DMS153 treated with DMSO at 0.1 percent for 48 hours (cell line): ENCODE results near the gene KCNK2.

ENCODE experiments used
- DNase-seq: peaks from one replicate; lab custom pipeline; 2025; ENCODE audit not compliant: unreplicated experiment; lab: John Stamatoyannopoulos, UW

KCNK2 gene

GRCh38 chr1:215250913-215251312, 168.4 kb downstream of the KCNK2 start:
- no peak for DNase-seq

DNA sequence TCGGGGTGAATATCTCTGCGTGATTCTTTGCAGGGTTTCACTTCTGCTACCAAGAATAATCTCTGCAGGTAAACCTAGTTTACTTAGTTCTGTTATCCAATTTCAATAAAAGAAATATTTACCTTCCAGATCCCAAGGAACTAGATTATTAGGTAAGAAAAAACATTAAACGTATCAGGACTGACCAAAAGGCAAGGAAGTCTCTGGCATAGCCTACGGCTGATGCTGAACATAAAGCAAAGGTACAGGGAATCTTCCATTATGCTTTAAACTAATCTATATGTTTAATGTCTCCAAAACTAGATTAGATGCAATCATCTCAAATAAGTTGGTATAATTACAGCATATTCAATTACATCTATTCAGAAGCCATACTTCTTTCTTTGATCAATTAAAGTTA, 168.9 kb downstream of the KCNK2 start:
- DNase-seq = no peak

GRCh38 chr1:215252164-215252563, 169.6 kb downstream of the KCNK2 start:
- DNase-seq = no peak

- DNase-seq = no peak
Measured at GRCh38 chr1:215256936-215257679, 174.6 kb downstream of the KCNK2 start.

- no peak for DNase-seq
Measured at GRCh38 chr1:215260711-215261110, 178.2 kb downstream of the KCNK2 start.

DNA sequence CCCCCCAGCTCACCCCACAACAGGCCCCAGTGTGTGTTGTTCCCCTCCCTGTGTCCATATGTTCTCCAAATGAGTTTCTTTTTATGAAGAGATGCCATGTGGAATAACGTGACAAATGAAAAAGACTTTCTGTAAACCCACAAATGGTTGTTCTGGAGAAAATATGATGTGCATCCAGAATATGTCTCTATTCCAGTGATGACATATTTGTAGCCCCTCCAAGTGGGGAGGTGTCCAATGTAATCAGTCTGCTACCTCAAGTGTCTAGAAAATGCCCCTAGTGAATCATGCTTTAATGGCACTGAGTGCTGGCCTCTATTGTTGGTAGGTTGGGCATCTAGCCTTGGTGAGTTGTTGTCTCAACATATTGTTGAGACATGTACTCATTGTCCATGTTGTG, 179.6 kb downstream of the KCNK2 start:
- no peak for DNase-seq

DNA sequence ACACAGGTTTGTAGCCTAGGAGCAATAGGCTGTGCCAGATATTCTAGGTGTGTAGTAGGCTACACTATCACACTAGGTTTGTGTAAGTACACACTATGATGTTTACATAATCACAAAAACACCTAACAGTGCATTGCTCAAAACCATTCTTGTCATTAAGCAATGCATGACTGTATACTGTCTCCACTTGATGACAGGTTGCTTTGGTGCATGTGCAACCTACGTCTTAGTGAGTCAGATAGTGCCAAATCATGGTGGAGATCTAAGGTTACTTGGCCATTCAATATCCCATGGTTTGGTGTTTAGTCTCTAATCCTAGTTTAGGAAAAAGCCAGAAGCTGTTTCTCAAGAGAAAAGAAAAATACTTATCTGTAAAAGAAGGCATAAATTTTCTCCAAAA, 181.1 kb downstream of the KCNK2 start:
- no peak for DNase-seq

DNA sequence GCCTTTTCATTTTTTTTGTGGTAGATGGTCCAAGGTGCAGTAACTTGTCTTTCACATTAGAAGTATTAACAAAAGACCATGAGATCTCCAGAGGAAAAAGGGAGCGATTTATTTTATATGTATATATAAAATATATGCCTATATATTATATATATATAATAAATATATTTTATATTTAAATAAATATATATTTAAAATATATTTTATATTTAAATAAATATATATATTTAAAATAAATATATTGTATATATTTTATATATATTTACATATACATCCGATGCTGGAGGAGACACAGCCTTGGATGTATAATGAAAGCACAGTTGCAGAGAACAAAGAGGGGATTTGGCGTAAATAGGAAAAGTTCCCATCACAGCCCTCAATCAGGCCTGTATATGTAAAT, 182.1 kb downstream of the KCNK2 start:
- DNase-seq = no peak

- no peak for DNase-seq
Measured at GRCh38 chr1:215267495-215267894, 185.0 kb downstream of the KCNK2 start.

DNA sequence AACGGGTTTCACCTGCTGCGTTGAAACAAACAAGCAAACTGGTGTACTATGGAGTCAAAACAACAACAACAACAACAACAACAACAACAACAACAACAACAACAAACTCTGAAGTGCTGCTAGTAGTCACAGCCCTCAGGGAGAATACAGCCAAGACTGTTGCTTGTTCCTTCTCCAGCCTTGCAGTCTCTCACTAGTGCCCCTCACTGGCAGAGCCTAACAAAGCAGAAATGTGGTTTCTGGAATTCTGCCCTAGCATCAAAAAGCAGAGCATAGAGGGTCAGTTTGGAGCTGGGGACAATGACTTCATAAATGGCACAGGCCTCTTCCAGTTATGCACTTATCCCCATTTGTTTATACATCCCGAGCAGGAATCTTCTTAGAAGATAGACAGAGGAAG, 187.4 kb downstream of the KCNK2 start:
- DNase-seq = no peak

- DNase-seq = no peak
Measured at GRCh38 chr1:215273838-215274516, 191.4 kb downstream of the KCNK2 start.

DNA sequence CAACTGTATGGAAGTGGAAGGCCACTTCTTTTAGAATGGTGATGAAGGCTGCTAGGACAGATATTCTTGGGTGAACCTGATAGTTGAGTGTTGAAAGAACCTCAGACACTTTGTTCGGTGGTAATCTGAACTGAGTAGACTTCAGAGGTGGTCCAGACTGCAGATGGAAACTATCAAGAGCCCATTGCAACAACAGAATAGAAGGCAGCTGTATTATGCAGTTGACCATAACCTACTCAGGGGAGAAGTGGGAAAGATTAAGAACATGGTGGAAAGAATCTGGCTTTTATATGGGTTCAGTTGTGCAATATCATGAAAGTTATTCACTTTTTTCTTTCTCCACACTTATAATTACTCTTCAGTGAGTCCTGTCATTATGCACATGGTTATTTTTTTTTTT, 194.0 kb downstream of the KCNK2 start:
- DNase-seq = no peak

DNA sequence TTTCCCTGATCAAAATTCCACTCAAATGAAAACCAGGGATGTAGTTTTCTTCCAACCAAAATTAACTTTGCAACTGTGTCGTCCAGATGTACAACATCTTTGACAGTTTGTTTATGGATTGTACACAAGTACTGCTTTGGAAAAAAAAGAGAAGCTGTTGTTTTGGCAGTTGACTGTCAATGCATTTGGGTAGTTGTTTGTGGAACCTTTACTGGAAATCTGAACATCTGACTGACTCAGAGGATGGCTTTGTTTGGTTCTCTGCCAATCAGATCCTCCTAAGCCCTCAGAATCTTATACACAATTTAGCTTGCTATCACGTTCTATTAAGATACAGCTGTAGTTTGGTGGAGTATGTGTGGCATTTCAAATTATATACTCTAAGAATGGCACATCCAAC, 195.0 kb downstream of the KCNK2 start:
- DNase-seq = no peak

- no peak for DNase-seq
Measured at GRCh38 chr1:215279682-215280081, 197.1 kb downstream of the KCNK2 start.

DNA sequence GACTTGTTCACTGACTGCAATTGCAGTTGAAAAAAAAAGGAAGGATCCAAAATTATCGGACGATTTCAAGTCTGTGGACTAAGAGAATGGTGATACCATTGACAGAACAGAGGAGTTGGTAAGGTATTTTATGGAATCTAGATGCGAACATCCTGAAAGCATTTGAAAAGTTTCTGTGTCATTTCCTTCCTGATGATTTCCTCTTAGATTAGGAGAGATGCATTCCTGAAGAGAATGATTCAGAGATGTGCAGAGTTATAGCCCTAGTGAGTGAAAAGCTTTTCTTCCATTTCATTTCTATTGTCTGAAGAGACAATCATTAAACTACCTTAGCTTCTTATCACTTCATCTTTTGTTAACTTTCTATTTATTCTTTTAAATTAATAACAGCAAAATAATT, 200.0 kb downstream of the KCNK2 start:
- DNase-seq = no peak

DNA sequence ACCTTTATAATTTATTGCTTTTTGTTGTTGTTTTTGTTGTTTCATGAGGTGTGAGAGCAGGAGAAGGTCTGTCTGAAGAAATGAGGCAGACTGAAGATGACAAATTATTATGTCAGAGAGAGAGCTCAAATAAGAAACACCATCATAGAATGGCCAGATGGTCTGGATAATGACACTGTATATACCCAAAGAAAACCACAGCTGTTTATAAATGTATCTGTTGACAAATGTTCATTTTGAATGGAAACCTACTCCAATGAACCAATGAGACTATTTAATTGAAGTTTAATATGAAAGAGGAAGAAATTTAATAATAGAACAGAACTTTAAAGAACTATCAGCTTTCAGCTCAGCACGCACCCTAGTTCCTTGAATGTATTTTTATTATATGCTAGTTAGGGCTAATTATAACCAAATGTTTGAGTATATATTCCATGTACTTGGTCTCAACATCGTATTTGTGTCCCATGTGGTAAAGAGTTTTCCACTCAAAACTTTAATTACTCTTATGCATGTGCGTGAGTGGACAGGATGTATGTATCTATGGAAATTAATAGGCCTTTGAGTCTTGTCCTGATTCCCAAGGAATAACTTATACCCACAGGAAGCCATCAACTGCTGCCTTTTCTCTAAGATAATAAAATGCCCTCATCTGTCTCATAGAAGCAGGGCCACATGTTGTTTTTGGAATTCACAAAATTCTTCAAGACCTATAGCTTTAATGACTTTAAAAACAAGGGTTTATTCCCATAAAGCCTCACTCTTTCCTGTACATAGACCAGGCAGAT, 202.7 kb downstream of the KCNK2 start:
- DNase-seq = no peak
